ENCODE results near the gene CRYGC. TPM values are rescaled to one million over a fixed set of nuclear protein-coding genes. Genes with fewer than 3 reads are reported as not detected.
"Not testable (repeated sequence)": the region's sequence is repeated elsewhere in the genome, so short reads cannot be mapped to it uniquely, and the experiment has no call there.

The CRYGC gene
- polyA plus RNA-seq, 2 donors: not detected

- whole genome bisulfite sequencing, 2 donors: 81 to 84% methylated on average over 4 of the region's 4 CpGs
- no peaks in the 10 kb centered on the region for H3K9me3 ChIP-seq (ENCODE audit: control insufficient read depth in 2 of 2, insufficient read depth in 1 of 2, low read depth in 1 of 2, low read length in 1 of 2)
- peaks cover 2% of the 10 kb centered on the region in 2 donors for H3K27me3 ChIP-seq (ENCODE audit: control insufficient read depth in 1 of 2, insufficient read depth in 2 of 2, low read length in 2 of 2)
- H3K4me3 ChIP-seq (ENCODE audit: low read depth in 1 of 2, low read length in 2 of 2): no peak overlapping the region
- no peaks in the 10 kb centered on the region for H3K4me1 ChIP-seq (ENCODE audit: control insufficient read depth in 2 of 2, insufficient read depth in 2 of 2, low read length in 1 of 2)
- H3K36me3 ChIP-seq (ENCODE audit: control insufficient read depth in 2 of 2, insufficient read depth in 2 of 2, low read length in 1 of 2): no peaks in the 10 kb centered on the region
- H3K27ac ChIP-seq (ENCODE audit: low read depth in 2 of 2, low read length in 1 of 2): no peak overlapping the region
Measured at GRCh38 chr2:208125251-208125650, 4.4 kb downstream of the CRYGC start.

DNA sequence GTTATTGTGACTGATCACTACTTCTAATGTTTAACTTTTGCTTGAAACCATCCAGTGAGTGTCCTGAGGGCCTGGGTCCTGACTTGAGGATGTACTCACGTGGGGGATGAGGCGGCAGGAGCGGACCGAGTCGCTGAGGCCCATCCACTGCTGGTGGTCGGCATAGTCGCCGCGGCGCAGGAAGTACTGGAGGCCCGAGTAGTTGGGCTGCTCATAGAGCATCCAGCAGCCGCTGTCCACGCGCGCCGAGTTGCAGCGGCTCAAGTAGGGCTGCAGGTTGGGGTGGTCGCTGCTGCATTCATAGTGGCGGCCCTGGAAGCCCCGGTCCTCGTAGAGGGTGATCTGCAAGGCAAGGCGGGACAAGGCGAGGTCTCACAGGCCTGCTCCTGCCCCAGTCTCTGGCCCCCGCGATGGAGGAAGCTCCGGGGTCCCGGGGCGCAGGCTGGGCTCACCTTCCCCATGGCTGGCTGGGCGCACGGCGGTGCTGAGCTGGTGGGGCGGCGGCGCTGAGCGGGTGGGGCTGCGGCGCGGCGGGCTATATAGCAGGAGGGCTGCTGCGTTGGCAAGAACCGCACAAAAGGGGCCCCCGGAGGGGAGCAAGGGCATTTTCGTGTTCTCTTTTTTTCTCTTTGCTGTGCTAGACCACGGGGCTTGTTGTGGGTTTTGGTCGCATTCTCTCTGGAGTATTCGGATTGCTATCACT lies 5.5 kb downstream of the CRYGC start, which contains the start of gene CRYGD:
CRYGD (minus strand) TSS at position 512 of the 703 bp plus-strand sequence; CDS start at position 461, 51 bp downstream.
- 18 to 29% methylated on average over 43 to 46 of the region's 46 CpGs for WGBS, 2 donors
- not testable (repeated sequence) for H3K9me3 ChIP-seq (ENCODE audit: control insufficient read depth in 2 of 2, insufficient read depth in 1 of 2, low read depth in 1 of 2, low read length in 1 of 2); H3K27ac ChIP-seq (ENCODE audit: low read depth in 2 of 2, low read length in 1 of 2); H3K4me3 ChIP-seq (ENCODE audit: low read depth in 1 of 2, low read length in 2 of 2); H3K27me3 ChIP-seq (ENCODE audit: control insufficient read depth in 1 of 2, insufficient read depth in 2 of 2, low read length in 2 of 2); H3K4me1 ChIP-seq (ENCODE audit: control insufficient read depth in 2 of 2, insufficient read depth in 2 of 2, low read length in 1 of 2); H3K36me3 ChIP-seq (ENCODE audit: control insufficient read depth in 2 of 2, insufficient read depth in 2 of 2, low read length in 1 of 2)

DNA sequence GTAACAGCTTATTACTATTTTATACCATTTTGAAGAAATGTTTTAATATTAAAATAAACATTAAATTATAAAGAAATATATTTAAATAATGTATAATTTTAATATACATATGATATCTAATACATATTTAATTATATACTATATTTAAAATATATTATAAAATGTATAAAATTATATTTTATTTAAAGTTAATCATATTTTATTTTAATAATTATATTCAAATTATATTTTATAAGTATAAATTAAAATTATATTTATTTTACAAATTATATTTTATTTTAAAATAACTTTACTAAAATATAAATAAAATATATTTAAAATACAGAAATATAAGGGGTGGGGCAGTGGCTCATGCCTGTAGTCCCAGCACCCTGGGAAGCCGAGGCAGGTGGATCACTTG lies 7.4 kb downstream of the CRYGC start:
- Histone ChIP-seq H3K9me3 (ENCODE audit: control insufficient read depth in 2 of 2, insufficient read depth in 1 of 2, low read depth in 1 of 2, low read length in 1 of 2) (no peaks in the 10 kb centered on the region), H3K4me3 (ENCODE audit: low read depth in 1 of 2, low read length in 2 of 2) (no peak overlapping the region), H3K27me3 (ENCODE audit: control insufficient read depth in 1 of 2, insufficient read depth in 2 of 2, low read length in 2 of 2) (peaks cover 2% of the 10 kb centered on the region in 2 donors), H3K36me3 (ENCODE audit: control insufficient read depth in 2 of 2, insufficient read depth in 2 of 2, low read length in 1 of 2) (no peaks in the 10 kb centered on the region), H3K4me1 (ENCODE audit: control insufficient read depth in 2 of 2, insufficient read depth in 2 of 2, low read length in 1 of 2) (no peaks in the 10 kb centered on the region), H3K27ac (ENCODE audit: low read depth in 2 of 2, low read length in 1 of 2) (no peak overlapping the region)
- 88 to 96% methylated on average over 1 of the region's 1 CpG for WGBS, 2 donors

- H3K4me1 ChIP-seq (ENCODE audit: control insufficient read depth in 2 of 2, insufficient read depth in 2 of 2, low read length in 1 of 2): no peaks in the 10 kb centered on the region
- no peaks in the 10 kb centered on the region for H3K36me3 ChIP-seq (ENCODE audit: control insufficient read depth in 2 of 2, insufficient read depth in 2 of 2, low read length in 1 of 2)
- 94 to 97% methylated on average over 3 of the region's 3 CpGs for WGBS, 2 donors
- H3K27me3 ChIP-seq (ENCODE audit: control insufficient read depth in 1 of 2, insufficient read depth in 2 of 2, low read length in 2 of 2): no peaks in the 10 kb centered on the region
- H3K9me3 ChIP-seq (ENCODE audit: control insufficient read depth in 2 of 2, insufficient read depth in 1 of 2, low read depth in 1 of 2, low read length in 1 of 2): no peaks in the 10 kb centered on the region
- no peak overlapping the region for H3K4me3 ChIP-seq (ENCODE audit: low read depth in 1 of 2, low read length in 2 of 2)
- H3K27ac ChIP-seq (ENCODE audit: low read depth in 2 of 2, low read length in 1 of 2): no peak overlapping the region
Measured at GRCh38 chr2:208118918-208119317, 10.7 kb downstream of the CRYGC start.

DNA sequence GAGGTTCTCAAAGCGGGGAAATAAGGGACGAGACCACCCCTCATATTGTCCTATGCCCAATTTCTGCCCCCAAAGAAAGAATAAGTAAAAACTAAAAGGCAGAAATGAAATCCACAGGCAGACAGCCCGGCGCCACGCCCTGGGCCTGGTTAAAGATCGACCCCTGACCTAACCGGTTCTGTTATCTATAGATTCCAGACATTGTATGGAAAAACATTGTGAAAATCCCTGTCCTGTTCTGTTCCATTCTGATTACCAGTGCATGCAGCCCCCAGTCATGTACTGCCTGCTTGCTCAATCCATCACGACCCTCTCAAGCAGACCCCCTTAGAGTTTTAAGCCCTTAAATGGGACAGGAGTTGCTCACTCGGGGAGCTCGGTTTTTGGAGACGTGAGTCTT lies 12.2 kb downstream of the CRYGC start:
- H3K4me3 ChIP-seq (ENCODE audit: low read depth in 1 of 2, low read length in 2 of 2); H3K9me3 ChIP-seq (ENCODE audit: control insufficient read depth in 2 of 2, insufficient read depth in 1 of 2, low read depth in 1 of 2, low read length in 1 of 2); H3K36me3 ChIP-seq (ENCODE audit: control insufficient read depth in 2 of 2, insufficient read depth in 2 of 2, low read length in 1 of 2); H3K27ac ChIP-seq (ENCODE audit: low read depth in 2 of 2, low read length in 1 of 2); H3K4me1 ChIP-seq (ENCODE audit: control insufficient read depth in 2 of 2, insufficient read depth in 2 of 2, low read length in 1 of 2); H3K27me3 ChIP-seq (ENCODE audit: control insufficient read depth in 1 of 2, insufficient read depth in 2 of 2, low read length in 2 of 2): not testable (repeated sequence)
- WGBS, 2 donors: 80 to 93% methylated on average over 11 of the region's 11 CpGs

GRCh38 chr2:208112969-208113368 lies 16.7 kb downstream of the CRYGC start:
- Histone ChIP-seq H3K4me3 (ENCODE audit: low read depth in 1 of 2, low read length in 2 of 2) (no peak overlapping the region), H3K36me3 (ENCODE audit: control insufficient read depth in 2 of 2, insufficient read depth in 2 of 2, low read length in 1 of 2) (no peaks in the 10 kb centered on the region), H3K9me3 (ENCODE audit: control insufficient read depth in 2 of 2, insufficient read depth in 1 of 2, low read depth in 1 of 2, low read length in 1 of 2) (no peaks in the 10 kb centered on the region), H3K27me3 (ENCODE audit: control insufficient read depth in 1 of 2, insufficient read depth in 2 of 2, low read length in 2 of 2) (no peaks in the 10 kb centered on the region), H3K27ac (ENCODE audit: low read depth in 2 of 2, low read length in 1 of 2) (no peak overlapping the region), H3K4me1 (ENCODE audit: control insufficient read depth in 2 of 2, insufficient read depth in 2 of 2, low read length in 1 of 2) (no peaks in the 10 kb centered on the region)
- WGBS, 2 donors: 52 to 61% methylated on average over 7 of the region's 7 CpGs

DNA sequence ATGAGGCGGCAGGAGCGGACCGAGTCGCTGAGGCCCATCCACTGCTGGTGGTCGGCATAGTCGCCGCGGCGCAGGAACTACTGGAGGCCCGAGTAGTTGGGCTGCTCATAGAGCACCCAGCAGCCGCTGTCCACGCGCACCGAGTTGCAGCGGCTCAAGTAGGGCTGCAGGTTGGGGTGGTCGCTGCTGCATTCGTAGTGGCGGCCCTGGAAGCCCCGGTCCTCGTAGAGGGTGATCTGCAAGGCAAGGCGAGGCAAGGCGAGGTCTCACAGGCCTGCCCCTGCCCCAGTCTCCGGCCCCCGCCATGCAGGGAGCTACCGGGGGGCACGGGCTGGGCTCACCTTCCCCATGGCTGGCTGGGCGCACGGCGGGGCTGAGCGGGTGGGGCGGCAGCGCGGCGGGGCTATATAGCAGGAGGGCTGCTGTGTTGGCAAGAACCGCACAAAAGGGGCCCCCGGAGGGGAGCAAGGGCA lies 17.3 kb downstream of the CRYGC start:
- not testable (repeated sequence) for H3K27me3 ChIP-seq (ENCODE audit: control insufficient read depth in 1 of 2, insufficient read depth in 2 of 2, low read length in 2 of 2); H3K27ac ChIP-seq (ENCODE audit: low read depth in 2 of 2, low read length in 1 of 2); H3K9me3 ChIP-seq (ENCODE audit: control insufficient read depth in 2 of 2, insufficient read depth in 1 of 2, low read depth in 1 of 2, low read length in 1 of 2); H3K4me1 ChIP-seq (ENCODE audit: control insufficient read depth in 2 of 2, insufficient read depth in 2 of 2, low read length in 1 of 2); H3K4me3 ChIP-seq (ENCODE audit: low read depth in 1 of 2, low read length in 2 of 2); H3K36me3 ChIP-seq (ENCODE audit: control insufficient read depth in 2 of 2, insufficient read depth in 2 of 2, low read length in 1 of 2)
- 29 to 35% methylated on average over 26 to 36 of the region's 36 CpGs for WGBS, 2 donors

GRCh38 chr2:208103616-208104015 lies 26.0 kb downstream of the CRYGC start:
- Histone ChIP-seq H3K4me1 (ENCODE audit: control insufficient read depth in 2 of 2, insufficient read depth in 2 of 2, low read length in 1 of 2) (no peaks in the 10 kb centered on the region), H3K9me3 (ENCODE audit: control insufficient read depth in 2 of 2, insufficient read depth in 1 of 2, low read depth in 1 of 2, low read length in 1 of 2) (no peaks in the 10 kb centered on the region), H3K4me3 (ENCODE audit: low read depth in 1 of 2, low read length in 2 of 2) (no peak overlapping the region), H3K36me3 (ENCODE audit: control insufficient read depth in 2 of 2, insufficient read depth in 2 of 2, low read length in 1 of 2) (no peaks in the 10 kb centered on the region), H3K27ac (ENCODE audit: low read depth in 2 of 2, low read length in 1 of 2) (no peak overlapping the region), H3K27me3 (ENCODE audit: control insufficient read depth in 1 of 2, insufficient read depth in 2 of 2, low read length in 2 of 2) (no peaks in the 10 kb centered on the region)
- WGBS, 2 donors: 76 to 81% methylated on average over 3 of the region's 3 CpGs

DNA sequence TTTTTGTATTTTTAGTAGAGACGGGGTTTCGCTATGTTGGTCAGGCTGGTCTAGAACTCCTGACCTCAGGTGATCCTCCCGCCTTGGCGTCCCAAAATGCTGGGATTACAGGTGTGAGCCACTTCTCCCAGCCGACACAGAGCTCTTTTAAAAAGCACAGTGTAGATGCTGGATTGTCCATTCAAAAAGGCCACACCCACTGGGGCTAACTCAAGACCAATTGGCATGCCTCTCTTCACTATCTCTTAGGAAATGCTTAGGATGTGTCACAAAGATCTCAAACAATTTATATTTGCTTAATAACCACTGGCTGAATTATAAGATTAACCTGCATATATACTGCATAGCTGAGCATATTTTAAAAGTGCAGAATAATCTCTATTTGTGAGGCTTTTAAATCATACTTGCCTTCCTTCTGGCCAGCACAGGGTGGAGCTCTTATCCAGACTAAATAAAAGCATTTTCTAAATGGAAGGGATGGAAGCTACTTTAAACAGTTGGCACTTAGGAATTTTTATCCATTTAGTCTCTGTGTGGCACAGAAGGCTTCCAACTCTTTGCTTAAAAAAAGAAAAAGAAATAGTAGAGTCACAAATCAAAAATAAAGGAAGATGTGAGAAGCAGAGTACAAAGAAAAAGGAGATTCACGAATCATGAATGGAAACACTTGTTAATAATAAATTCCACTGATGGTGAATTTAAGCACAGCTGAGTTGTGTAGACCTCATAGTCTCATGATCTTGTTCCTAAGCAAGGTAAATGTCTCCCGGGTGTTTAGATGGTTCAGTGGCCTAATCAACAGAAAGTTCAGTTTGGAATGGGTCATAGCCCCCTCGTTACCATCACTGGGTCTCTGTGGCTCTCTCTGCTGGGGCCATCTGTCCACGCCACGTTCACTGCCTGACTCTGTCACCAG lies 27.7 kb downstream of the CRYGC start:
- H3K4me1 ChIP-seq (ENCODE audit: control insufficient read depth in 2 of 2, insufficient read depth in 2 of 2, low read length in 1 of 2): no peaks in the 10 kb centered on the region
- H3K4me3 ChIP-seq (ENCODE audit: low read depth in 1 of 2, low read length in 2 of 2): no peak overlapping the region
- H3K27ac ChIP-seq (ENCODE audit: low read depth in 2 of 2, low read length in 1 of 2): no peak overlapping the region
- no peaks in the 10 kb centered on the region for H3K27me3 ChIP-seq (ENCODE audit: control insufficient read depth in 1 of 2, insufficient read depth in 2 of 2, low read length in 2 of 2)
- H3K9me3 ChIP-seq (ENCODE audit: control insufficient read depth in 2 of 2, insufficient read depth in 1 of 2, low read depth in 1 of 2, low read length in 1 of 2): no peaks in the 10 kb centered on the region
- no peaks in the 10 kb centered on the region for H3K36me3 ChIP-seq (ENCODE audit: control insufficient read depth in 2 of 2, insufficient read depth in 2 of 2, low read length in 1 of 2)
- 41 to 46% methylated on average over 10 of the region's 10 CpGs for WGBS, 2 donors
